ENCODE data around the gene TRMT11.

Gene TRMT11

DNA sequence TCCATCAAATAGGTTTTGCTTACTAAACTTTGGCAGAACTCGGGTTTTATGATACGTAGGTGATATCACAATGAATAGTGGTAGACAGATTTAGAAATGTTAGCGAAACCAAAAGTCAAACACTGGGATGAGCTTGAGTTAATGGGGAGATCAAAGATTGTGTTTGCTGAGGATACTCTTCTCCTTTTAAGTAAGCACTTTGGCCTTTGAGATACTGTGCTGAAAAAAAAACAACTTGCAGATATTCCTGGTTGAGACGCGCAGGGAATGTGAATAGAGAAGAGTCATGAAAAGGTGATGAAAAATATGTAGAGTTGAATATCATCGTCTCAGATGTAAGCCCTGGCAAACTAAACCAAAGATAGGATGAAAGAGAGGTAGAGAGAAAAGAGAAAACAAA, 48.3 kb downstream of the TRMT11 start:
- ChIA-PET CTCF (interaction anchor here (0.7 kb wide), 1 partner anchor 77 kb away, joined by 4 read pairs; no protein-coding TSS in a partner anchor), POLR2A (ENCODE audit: low non-redundant PET) (no interaction called here)
- no peak overlapping the region for H3K27ac ChIP-seq
- TF ChIP-seq, protein P1, sequence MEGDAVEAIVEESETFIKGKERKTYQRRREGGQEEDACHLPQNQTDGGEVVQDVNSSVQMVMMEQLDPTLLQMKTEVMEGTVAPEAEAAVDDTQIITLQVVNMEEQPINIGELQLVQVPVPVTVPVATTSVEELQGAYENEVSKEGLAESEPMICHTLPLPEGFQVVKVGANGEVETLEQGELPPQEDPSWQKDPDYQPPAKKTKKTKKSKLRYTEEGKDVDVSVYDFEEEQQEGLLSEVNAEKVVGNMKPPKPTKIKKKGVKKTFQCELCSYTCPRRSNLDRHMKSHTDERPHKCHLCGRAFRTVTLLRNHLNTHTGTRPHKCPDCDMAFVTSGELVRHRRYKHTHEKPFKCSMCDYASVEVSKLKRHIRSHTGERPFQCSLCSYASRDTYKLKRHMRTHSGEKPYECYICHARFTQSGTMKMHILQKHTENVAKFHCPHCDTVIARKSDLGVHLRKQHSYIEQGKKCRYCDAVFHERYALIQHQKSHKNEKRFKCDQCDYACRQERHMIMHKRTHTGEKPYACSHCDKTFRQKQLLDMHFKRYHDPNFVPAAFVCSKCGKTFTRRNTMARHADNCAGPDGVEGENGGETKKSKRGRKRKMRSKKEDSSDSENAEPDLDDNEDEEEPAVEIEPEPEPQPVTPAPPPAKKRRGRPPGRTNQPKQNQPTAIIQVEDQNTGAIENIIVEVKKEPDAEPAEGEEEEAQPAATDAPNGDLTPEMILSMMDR (conservative IDR thresholded peaks at IDR 0.05; ENCODE audit: low read depth), result no peak
- DNase-seq (ENCODE audit: low spot score), result no peak

DNA sequence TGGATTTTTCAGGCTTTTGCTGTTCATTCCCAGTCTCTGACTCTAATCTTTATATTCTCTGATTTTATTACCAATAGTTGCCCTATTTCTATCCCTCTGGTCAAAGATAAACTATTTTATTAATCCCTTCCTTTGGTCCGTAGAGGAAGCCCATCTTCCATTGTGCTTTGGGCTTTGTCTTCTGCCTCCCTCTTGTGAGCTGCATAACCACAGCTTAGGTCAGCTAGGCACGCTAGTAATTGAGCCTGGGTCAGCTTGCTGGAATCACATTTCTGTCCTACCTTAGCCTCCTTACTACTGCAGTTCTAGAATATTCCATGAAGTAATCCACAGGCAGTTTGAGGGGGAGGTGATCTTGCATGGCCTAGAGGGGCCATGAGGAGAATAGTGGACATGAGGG, 49.4 kb downstream of the TRMT11 start:
- H3K27ac ChIP-seq, result no peak overlapping the region
- ChIA-PET POLR2A (ENCODE audit: low non-redundant PET) (no interaction called here), CTCF (interaction anchor here (0.6 kb wide), 1 partner anchor 576 kb away, joined by 5 read pairs; no protein-coding TSS in a partner anchor)
- no peak for DNase-seq (ENCODE audit: low spot score)
- TF ChIP-seq, protein P1 (conservative IDR thresholded peaks at IDR 0.05; ENCODE audit: low read depth), result no peak

DNA sequence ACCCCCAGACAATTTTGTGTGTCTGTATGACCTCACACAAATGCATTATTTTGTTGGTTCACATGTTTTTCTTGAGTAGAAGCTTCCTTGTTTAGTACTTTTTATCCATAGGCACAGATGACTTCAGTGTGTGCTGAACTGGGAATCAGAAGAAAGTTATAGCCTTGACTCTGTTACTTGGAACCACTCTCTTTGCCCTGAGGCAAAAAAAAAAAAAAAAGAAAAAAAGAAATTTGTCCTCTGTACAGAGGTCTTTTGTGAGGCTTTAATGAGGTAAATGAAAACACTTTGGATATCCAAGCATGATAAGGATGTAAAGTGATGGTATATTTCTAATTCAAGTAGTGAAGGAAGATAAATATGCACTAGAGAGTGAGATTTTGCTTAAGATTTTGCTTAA, 51.9 kb downstream of the TRMT11 start:
- TF ChIP-seq, protein P1 (conservative IDR thresholded peaks at IDR 0.05; ENCODE audit: low read depth), result no peak
- ChIA-PET POLR2A (ENCODE audit: low non-redundant PET) (no interaction called here), CTCF (interaction anchor here (0.7 kb wide), 1 partner anchor 1018 kb away, joined by 5 read pairs; no protein-coding TSS in a partner anchor)
- no peak overlapping the region for H3K27ac ChIP-seq
- no peak for DNase-seq (ENCODE audit: low spot score)

DNA sequence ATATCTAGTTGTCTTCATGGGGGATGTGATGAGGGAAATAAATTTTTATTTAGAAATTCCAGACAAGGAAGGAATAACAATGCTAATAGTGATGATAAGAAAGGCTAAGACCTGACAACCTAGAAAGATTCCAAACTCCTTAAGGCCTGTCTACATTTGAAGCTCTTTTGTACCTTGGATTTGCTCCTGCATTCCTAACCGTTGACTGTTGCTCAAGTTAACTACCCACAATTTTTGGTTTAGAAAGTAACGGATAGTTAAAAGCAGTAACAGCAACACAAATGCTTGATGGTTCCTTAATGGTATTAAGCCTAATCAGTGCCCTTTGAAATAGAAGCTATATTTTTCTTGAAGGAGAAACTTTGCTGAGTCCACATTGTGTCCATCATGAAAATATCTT, 52.9 kb downstream of the TRMT11 start:
- peak; percentile 35 for DNase-seq (ENCODE audit: low spot score)
- POLR2A ChIA-PET (ENCODE audit: low non-redundant PET), result no interaction called here

DNA sequence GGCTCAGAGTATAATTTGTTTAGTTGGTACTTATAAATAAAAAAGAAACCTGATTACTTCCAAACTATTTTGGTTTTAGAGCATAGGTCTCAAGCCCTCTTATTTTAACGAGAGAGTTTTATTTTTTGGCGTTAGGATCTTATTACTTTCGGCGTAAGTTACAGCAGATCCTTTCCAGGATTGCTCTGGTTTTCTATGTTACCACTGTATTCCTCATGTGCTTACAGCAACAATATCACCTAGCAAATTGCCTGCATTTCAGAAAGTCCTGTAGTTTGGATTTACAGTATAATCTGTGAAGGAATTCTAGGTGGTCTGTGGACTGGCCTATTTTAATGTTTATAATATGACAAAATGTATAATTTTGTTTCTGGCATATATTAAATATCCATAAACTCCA, 54.1 kb downstream of the TRMT11 start:
- DNase-seq (ENCODE audit: low spot score), result no peak
- ChIA-PET CTCF (interaction anchor here (0.8 kb wide), 1 partner anchor 629 kb away, joined by 3 read pairs; no protein-coding TSS in a partner anchor), POLR2A (ENCODE audit: low non-redundant PET) (no interaction called here)
- no peak overlapping the region for H3K27ac ChIP-seq
- TF ChIP-seq, protein P1 (conservative IDR thresholded peaks at IDR 0.05; ENCODE audit: low read depth), result no peak

More for the DNA sequence above, 52.9 kb downstream of the TRMT11 start:
- TF ChIP-seq, protein P1 (conservative IDR thresholded peaks at IDR 0.05; ENCODE audit: low read depth), result no peak
- no peak overlapping the region for H3K27ac ChIP-seq
- CTCF ChIA-PET, result interaction anchor here (0.5 to 0.8 kb wide), 2 partner anchors 92 to 630 kb away, joined by 3 read pairs; no protein-coding TSS in a partner anchor

DNA sequence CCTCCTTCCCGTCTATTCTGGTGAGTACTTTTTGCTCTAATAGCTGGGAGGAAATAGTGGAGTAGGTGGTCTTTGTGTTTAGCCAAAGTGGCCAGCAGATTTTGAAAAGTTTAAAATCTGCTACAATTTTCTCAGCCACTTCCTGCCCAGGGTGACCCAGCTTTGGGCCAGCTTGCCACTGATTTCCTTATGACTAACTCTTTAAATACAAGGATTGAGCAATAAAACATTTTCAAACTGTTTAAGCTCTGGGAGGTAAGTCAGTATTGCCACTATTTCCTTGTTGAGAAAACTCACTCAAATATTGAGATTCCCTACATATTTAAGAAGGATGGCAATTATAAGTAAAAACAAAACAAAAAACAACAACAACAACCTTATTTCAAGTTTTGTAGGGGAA, 54.5 kb downstream of the TRMT11 start:
- POLR2A ChIA-PET (ENCODE audit: low non-redundant PET), result no interaction called here
- peak; percentile 52 for DNase-seq (ENCODE audit: low spot score)
- TF ChIP-seq, protein P1 (conservative IDR thresholded peaks at IDR 0.05; ENCODE audit: low read depth), result no peak
- no peak overlapping the region for H3K27ac ChIP-seq
- CTCF ChIA-PET, result interaction anchor here (0.5 to 0.6 kb wide), 2 partner anchors 115 to 1023 kb away, joined by 5 to 7 read pairs; no protein-coding TSS in a partner anchor

Data from RWPE1 (cell line).